HG02970 (cell line): ENCODE measurements around the gene SMG5.

Experiments used
- ATAC-seq: cut with Tn5 transposase; IDR thresholded peaks from one replicate; pipeline ENCODE4 v1.9.1; 2021; ENCODE audit warnings: mild to moderate bottlenecking, moderate library complexity, moderate number of reproducible peaks; ENCODE audit not compliant: unreplicated experiment, low FRiP score

The SMG5 gene

GRCh38 chr1:156283521-156283920 lies 896 bp upstream of the SMG5 start:
- ATAC-seq = no peak

- ATAC-seq = peak; percentile 14
Measured at GRCh38 chr1:156281693-156282478, 739 bp downstream of the SMG5 start.

- ATAC-seq = no peak
Measured at GRCh38 chr1:156281281-156281680, 1.3 kb downstream of the SMG5 start.

- no peak for ATAC-seq
Measured at GRCh38 chr1:156279837-156280236, 2.8 kb downstream of the SMG5 start.

- ATAC-seq = no peak
Measured at GRCh38 chr1:156276966-156277381, 5.7 kb downstream of the SMG5 start.

- no peak for ATAC-seq
Measured at GRCh38 chr1:156276532-156276931, 6.1 kb downstream of the SMG5 start.

GRCh38 chr1:156270314-156270713 lies 12.3 kb downstream of the SMG5 start:
- ATAC-seq = no peak

- no peak for ATAC-seq
Measured at GRCh38 chr1:156268336-156268735, 14.3 kb downstream of the SMG5 start.

GRCh38 chr1:156266051-156266450 lies 16.6 kb downstream of the SMG5 start:
- ATAC-seq = no peak

GRCh38 chr1:156263288-156263655 lies 19.4 kb downstream of the SMG5 start:
- ATAC-seq = no peak

GRCh38 chr1:156262461-156263287 lies 20.0 kb downstream of the SMG5 start:
- no peak for ATAC-seq

- no peak for ATAC-seq
Measured at GRCh38 chr1:156260896-156261295, 21.7 kb downstream of the SMG5 start.

GRCh38 chr1:156259805-156260204 lies 22.8 kb downstream of the SMG5 start:
- ATAC-seq = no peak

- ATAC-seq = no peak
Measured at GRCh38 chr1:156258859-156259258, 23.8 kb downstream of the SMG5 start.

GRCh38 chr1:156257711-156258110 lies 24.9 kb downstream of the SMG5 start:
- no peak for ATAC-seq

GRCh38 chr1:156253634-156254033 lies 29.0 kb downstream of the SMG5 start:
- no peak for ATAC-seq

- ATAC-seq = no peak
Measured at GRCh38 chr1:156251527-156251926, 31.1 kb downstream of the SMG5 start.

- ATAC-seq = no peak
Measured at GRCh38 chr1:156249593-156249992, 33.0 kb downstream of the SMG5 start.

GRCh38 chr1:156248323-156248683 lies 34.3 kb downstream of the SMG5 start:
- ATAC-seq = no peak

- no peak for ATAC-seq
Measured at GRCh38 chr1:156247460-156248322, 34.9 kb downstream of the SMG5 start, which contains the start of gene PAQR6. Gene PAQR6, minus strand, starts transcription at chr1:156248056. Its CDS starts 1,325 bp downstream, at chr1:156246731.
